SK-N-SH treated with all-trans-retinoic acid at 6 μM for 48 hours (cell line): ENCODE measurements around the gene TRPM2.

Experiments used
- SNAI2 ChIP-seq: fragments of 250-450 bp; sonication (Bioruptor Pico); IDR thresholded peaks from 2 replicates; pipeline ENCODE4 v1.5.0; 2020; ENCODE audit warnings: mild to moderate bottlenecking, moderate library complexity
- TOX ChIP-seq: fragments of 250-450 bp; sonication (Bioruptor Pico); IDR thresholded peaks from 2 replicates; pipeline ENCODE4 v1.8.0; 2021; ENCODE audit warnings: mild to moderate bottlenecking, moderate library complexity, borderline replicate concordance
- TF ChIP-seq, protein P1 (sequence below): fragments of 250-450 bp; sonication (Bioruptor Pico); IDR thresholded peaks from 2 replicates; pipeline ENCODE4 v1.8.0; 2020; ENCODE audit warnings: mild to moderate bottlenecking, moderate library complexity, borderline replicate concordance

DNA sequence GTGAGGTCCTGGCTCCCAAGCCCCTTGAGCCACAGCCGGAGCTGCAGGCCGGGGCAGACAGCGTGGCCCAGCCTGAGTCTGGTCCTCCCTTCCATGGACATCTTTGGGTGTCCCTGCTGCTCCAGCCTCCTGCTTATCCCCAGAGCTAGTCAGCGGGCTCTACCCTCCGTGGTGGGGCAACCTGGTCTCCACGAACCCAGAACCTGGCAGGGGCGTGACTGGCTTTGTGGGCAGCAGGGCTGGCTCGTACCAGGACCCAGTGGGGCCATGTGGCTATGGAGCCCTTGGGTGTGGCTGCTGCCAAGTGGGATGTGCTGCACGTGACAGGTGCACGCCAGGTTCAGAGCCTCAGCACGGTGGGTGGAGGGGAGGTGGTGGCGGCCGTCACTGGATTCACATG lies 32.6 kb upstream of the TRPM2 start:
- TF ChIP-seq, protein P1, sequence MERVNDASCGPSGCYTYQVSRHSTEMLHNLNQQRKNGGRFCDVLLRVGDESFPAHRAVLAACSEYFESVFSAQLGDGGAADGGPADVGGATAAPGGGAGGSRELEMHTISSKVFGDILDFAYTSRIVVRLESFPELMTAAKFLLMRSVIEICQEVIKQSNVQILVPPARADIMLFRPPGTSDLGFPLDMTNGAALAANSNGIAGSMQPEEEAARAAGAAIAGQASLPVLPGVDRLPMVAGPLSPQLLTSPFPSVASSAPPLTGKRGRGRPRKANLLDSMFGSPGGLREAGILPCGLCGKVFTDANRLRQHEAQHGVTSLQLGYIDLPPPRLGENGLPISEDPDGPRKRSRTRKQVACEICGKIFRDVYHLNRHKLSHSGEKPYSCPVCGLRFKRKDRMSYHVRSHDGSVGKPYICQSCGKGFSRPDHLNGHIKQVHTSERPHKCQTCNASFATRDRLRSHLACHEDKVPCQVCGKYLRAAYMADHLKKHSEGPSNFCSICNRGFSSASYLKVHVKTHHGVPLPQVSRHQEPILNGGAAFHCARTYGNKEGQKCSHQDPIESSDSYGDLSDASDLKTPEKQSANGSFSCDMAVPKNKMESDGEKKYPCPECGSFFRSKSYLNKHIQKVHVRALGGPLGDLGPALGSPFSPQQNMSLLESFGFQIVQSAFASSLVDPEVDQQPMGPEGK (CRISPR knock-in tag), result no peak
- TF ChIP-seq TOX (CRISPR knock-in tag), result no peak
- TF ChIP-seq SNAI2, result no peak
